ENCODE data around the gene PPM1H. TPM values are rescaled to one million over a fixed set of nuclear protein-coding genes. Genes with fewer than 3 reads are reported as not detected.
"Not testable (repeated sequence)": the region's sequence is repeated elsewhere in the genome, so short reads cannot be mapped to it uniquely, and the experiment has no call there.

The PPM1H gene
- total RNA-seq, 1 donor from 2014 or later: not detected

DNA sequence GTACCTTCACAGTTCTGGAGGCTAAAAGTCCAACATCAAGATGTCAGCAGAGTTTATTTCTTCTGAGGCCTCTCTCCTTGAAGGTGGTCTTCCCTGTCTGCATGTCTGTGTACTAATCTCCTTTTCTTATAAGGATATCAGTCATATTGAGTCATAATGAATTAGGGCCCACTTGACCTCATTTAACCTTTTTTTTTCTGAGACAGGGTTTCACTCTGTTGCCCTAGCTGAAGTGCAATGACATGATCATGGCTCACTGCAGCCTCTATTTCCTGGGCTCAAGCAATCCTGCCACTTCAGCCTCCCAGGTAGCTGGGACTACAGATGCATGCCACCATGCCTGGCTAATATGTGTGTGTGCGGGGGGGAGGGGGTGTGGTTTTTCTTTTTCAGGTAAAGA lies 41.7 kb downstream of the PPM1H start:
- Mint-ChIP-seq H3K4me1 (ENCODE audit: low read depth) (no peaks in the 10 kb centered on the region), H3K27me3 (ENCODE audit: insufficient read depth) (no peaks in the 10 kb centered on the region), H3K36me3 (ENCODE audit: low read depth) (no peaks in the 10 kb centered on the region), H3K9me3 (no peaks in the 10 kb centered on the region), H3K27ac (no peak overlapping the region), H3K4me3 (no peak overlapping the region)
- intact Hi-C loops (cut with micrococcal nuclease): no loop called here
- no peak for DNase-seq (ENCODE audit: low spot score)

- no peak overlapping the region for H3K27ac Mint-ChIP-seq
- no peaks in the 10 kb centered on the region for H3K4me1 Mint-ChIP-seq (ENCODE audit: low read depth)
- H3K36me3 Mint-ChIP-seq (ENCODE audit: low read depth): no peaks in the 10 kb centered on the region
- intact Hi-C loops (cut with micrococcal nuclease): no loop called here
- H3K27me3 Mint-ChIP-seq (ENCODE audit: insufficient read depth): no peaks in the 10 kb centered on the region
- no peaks in the 10 kb centered on the region for H3K9me3 Mint-ChIP-seq
- H3K4me3 Mint-ChIP-seq: no peak overlapping the region
- no peak for DNase-seq (ENCODE audit: low spot score)
Measured at GRCh38 chr12:62891805-62892549, 43.0 kb downstream of the PPM1H start.

GRCh38 chr12:62888454-62889110 lies 46.4 kb downstream of the PPM1H start:
- Mint-ChIP-seq H3K27me3 (ENCODE audit: insufficient read depth) (peaks cover 2% of the 10 kb centered on the region), H3K9me3 (no peaks in the 10 kb centered on the region), H3K36me3 (ENCODE audit: low read depth) (no peaks in the 10 kb centered on the region), H3K27ac (no peak overlapping the region), H3K4me3 (no peak overlapping the region), H3K4me1 (ENCODE audit: low read depth) (no peaks in the 10 kb centered on the region)
- intact Hi-C loops (cut with micrococcal nuclease): no loop called here
- no peak for DNase-seq (ENCODE audit: low spot score)

- peaks cover 2% of the 10 kb centered on the region for H3K27me3 Mint-ChIP-seq (ENCODE audit: insufficient read depth)
- H3K4me1 Mint-ChIP-seq (ENCODE audit: low read depth): no peaks in the 10 kb centered on the region
- no peak overlapping the region for H3K27ac Mint-ChIP-seq
- intact Hi-C loops (cut with micrococcal nuclease): no loop called here
- H3K9me3 Mint-ChIP-seq: no peaks in the 10 kb centered on the region
- no peaks in the 10 kb centered on the region for H3K36me3 Mint-ChIP-seq (ENCODE audit: low read depth)
- DNase-seq (ENCODE audit: low spot score): no peak
- no peak overlapping the region for H3K4me3 Mint-ChIP-seq
Measured at GRCh38 chr12:62886796-62887195, 48.2 kb downstream of the PPM1H start.

DNA sequence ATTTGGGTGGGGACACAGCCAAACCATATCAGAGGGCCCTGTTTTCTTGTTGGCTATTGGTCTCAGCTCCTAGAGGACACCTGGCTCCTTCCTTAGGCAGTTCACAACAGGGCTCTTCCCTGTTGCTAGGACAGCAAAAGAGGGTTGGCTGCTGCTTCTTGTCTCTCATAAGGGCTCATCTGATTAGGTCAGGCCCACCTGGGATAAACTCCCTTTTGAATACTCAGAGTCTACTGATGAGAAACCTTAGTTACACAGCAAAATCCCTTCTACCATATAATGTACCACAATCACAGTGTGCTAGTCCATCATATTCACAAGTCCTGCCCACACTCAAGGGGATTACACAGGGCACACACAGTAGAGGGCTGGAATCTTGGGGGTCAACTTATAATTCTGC lies 49.7 kb downstream of the PPM1H start:
- H3K4me3 Mint-ChIP-seq: no peak overlapping the region
- H3K36me3 Mint-ChIP-seq (ENCODE audit: low read depth): no peaks in the 10 kb centered on the region
- H3K27me3 Mint-ChIP-seq (ENCODE audit: insufficient read depth): peaks cover 2% of the 10 kb centered on the region
- no peak overlapping the region for H3K27ac Mint-ChIP-seq
- intact Hi-C loops (cut with micrococcal nuclease): no loop called here
- no peaks in the 10 kb centered on the region for H3K9me3 Mint-ChIP-seq
- H3K4me1 Mint-ChIP-seq (ENCODE audit: low read depth): no peaks in the 10 kb centered on the region
- no peak for DNase-seq (ENCODE audit: low spot score)

- H3K27ac Mint-ChIP-seq; H3K9me3 Mint-ChIP-seq; H3K36me3 Mint-ChIP-seq (ENCODE audit: low read depth); H3K4me3 Mint-ChIP-seq; H3K27me3 Mint-ChIP-seq (ENCODE audit: insufficient read depth); intact Hi-C loops (cut with micrococcal nuclease); H3K4me1 Mint-ChIP-seq (ENCODE audit: low read depth); DNase-seq (ENCODE audit: low spot score): not testable (repeated sequence)
Measured at GRCh38 chr12:62884832-62885231, 50.1 kb downstream of the PPM1H start.

DNA sequence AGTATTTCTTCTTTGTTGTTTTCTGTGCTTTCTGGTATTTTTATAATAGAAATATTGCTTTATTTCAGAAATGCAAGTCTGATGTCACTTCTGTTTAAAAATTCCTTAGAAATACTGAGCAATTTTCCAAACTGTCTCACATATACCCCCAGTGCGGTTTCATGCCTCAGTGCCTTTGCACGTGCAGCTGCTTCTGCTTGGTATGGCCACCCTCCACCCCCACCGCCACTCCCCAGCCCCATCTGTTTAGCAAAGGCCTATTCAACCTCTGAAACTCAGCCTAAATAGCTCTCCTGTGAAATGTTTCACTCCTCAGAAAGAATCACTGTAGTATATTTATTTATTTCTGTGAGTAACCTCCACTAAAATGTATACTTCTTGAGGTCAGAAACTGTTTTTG lies 52.3 kb downstream of the PPM1H start:
- H3K36me3 Mint-ChIP-seq (ENCODE audit: low read depth): no peaks in the 10 kb centered on the region
- no peak overlapping the region for H3K4me3 Mint-ChIP-seq
- H3K4me1 Mint-ChIP-seq (ENCODE audit: low read depth): no peaks in the 10 kb centered on the region
- H3K9me3 Mint-ChIP-seq: no peaks in the 10 kb centered on the region
- intact Hi-C loops (cut with micrococcal nuclease): no loop called here
- no peak for DNase-seq (ENCODE audit: low spot score)
- no peak overlapping the region for H3K27ac Mint-ChIP-seq
- peaks cover 2% of the 10 kb centered on the region for H3K27me3 Mint-ChIP-seq (ENCODE audit: insufficient read depth)

DNA sequence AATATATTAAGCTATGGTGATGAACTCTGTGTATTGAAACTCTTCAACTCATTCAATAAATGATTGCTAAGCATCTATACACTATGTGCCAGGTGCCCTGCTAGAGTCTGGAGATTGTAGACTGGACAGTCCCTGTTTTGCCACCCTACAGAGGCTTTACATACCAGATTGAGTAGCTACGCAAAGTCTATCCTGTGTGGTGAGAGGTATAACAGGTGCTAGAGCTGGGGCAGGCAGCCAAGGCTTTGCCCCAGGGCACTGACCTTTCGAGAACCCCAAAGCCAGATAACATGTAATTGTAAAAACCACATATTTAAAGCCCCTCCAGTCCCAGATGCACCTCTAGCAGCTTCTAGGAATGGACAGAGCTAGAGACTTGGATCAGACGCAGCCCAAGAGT lies 52.8 kb downstream of the PPM1H start:
- no peaks in the 10 kb centered on the region for H3K36me3 Mint-ChIP-seq (ENCODE audit: low read depth)
- no peaks in the 10 kb centered on the region for H3K4me1 Mint-ChIP-seq (ENCODE audit: low read depth)

DNA sequence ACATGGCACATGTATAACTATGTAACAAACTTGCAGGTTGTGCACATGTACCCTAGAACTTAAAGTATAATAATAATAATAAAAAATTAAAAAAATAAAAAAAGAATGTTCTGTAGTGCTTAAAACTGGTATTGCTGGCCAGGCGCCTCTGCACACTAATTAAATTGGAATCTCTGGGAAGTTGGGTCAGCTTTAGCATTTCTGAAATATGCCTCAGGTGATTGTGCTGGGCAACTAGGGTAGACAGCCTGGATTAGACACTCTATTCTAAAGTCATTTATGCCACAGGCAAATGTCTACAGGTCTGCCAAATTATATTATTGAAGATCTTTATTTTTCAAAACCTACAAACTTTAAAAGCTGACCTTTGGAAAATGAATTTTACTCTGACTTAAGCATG lies 55.3 kb downstream of the PPM1H start:
- H3K9me3 Mint-ChIP-seq: no peaks in the 10 kb centered on the region
- H3K27me3 Mint-ChIP-seq (ENCODE audit: insufficient read depth): no peaks in the 10 kb centered on the region
- H3K27ac Mint-ChIP-seq: no peak overlapping the region
- H3K36me3 Mint-ChIP-seq (ENCODE audit: low read depth): no peaks in the 10 kb centered on the region
- H3K4me3 Mint-ChIP-seq: no peak overlapping the region
- no peak for DNase-seq (ENCODE audit: low spot score)
- H3K4me1 Mint-ChIP-seq (ENCODE audit: low read depth): no peaks in the 10 kb centered on the region
- intact Hi-C loops (cut with micrococcal nuclease): no loop called here

More for the DNA sequence above, 52.8 kb downstream of the PPM1H start:
- Mint-ChIP-seq H3K4me3 (no peak overlapping the region), H3K27me3 (ENCODE audit: insufficient read depth) (peaks cover 2% of the 10 kb centered on the region), H3K9me3 (no peaks in the 10 kb centered on the region), H3K27ac (no peak overlapping the region)
- DNase-seq (ENCODE audit: low spot score): no peak
- intact Hi-C loops (cut with micrococcal nuclease): no loop called here

GRCh38 chr12:62879228-62879627 lies 55.7 kb downstream of the PPM1H start:
- H3K9me3 Mint-ChIP-seq; DNase-seq (ENCODE audit: low spot score); H3K4me3 Mint-ChIP-seq; H3K27ac Mint-ChIP-seq; H3K4me1 Mint-ChIP-seq (ENCODE audit: low read depth); H3K27me3 Mint-ChIP-seq (ENCODE audit: insufficient read depth); intact Hi-C loops (cut with micrococcal nuclease); H3K36me3 Mint-ChIP-seq (ENCODE audit: low read depth): not testable (repeated sequence)

DNA sequence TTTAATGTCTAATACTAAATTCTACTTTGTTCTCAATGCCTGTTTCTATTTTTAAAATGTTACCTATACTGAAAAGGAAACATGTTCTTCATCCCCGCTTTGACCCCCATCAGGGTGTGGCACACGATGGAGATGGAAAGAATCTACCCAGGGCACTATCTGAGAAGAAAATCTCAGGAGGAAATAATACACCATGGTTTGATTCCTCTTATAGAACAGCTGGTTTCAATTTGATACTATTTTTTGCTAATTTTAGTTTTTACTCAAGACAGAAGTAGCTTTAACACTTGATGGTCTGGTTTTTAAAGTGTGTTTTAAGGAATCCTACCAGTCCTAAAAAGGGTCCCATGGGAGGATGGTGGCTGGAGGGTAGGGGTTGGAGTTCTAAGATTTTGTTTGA lies 56.7 kb downstream of the PPM1H start:
- H3K4me1 Mint-ChIP-seq (ENCODE audit: low read depth): no peaks in the 10 kb centered on the region
- H3K27ac Mint-ChIP-seq: no peak overlapping the region
- no peak overlapping the region for H3K4me3 Mint-ChIP-seq
- H3K36me3 Mint-ChIP-seq (ENCODE audit: low read depth): no peaks in the 10 kb centered on the region
- intact Hi-C loops (cut with micrococcal nuclease): no loop called here
- no peaks in the 10 kb centered on the region for H3K27me3 Mint-ChIP-seq (ENCODE audit: insufficient read depth)
- no peaks in the 10 kb centered on the region for H3K9me3 Mint-ChIP-seq
- no peak for DNase-seq (ENCODE audit: low spot score)

DNA sequence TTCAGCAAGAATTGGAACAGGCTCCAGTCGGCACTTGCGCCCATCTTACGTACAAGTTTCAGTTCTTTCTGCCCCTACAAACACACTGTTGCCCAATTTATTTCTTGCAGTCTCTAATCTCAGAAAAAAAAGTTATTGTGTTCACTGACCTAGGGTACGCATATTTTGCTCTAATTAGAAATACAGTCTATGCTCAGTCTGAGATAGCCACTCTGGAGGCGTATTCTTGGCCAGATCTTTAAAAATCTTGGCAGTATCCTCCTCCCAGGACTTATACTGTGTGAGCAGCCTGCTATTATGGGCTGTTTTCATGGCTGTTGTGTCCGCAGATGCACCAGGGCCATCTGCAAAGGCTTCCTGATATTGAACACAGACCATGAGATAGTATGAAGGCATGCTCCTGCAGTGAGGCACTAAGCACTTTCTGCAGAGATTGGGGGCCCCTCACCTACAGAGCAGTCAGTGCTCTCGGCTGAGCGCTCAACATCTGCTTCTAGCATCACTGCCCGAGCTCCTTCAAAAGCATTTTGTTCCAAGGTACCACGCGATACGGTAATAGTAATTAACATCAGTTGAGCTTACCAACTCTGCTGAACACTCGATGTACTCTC lies 57.9 kb downstream of the PPM1H start:
- no peak overlapping the region for H3K4me3 Mint-ChIP-seq
- no peak for DNase-seq (ENCODE audit: low spot score)
- H3K4me1 Mint-ChIP-seq (ENCODE audit: low read depth): no peaks in the 10 kb centered on the region
- H3K27me3 Mint-ChIP-seq (ENCODE audit: insufficient read depth): no peaks in the 10 kb centered on the region
- intact Hi-C loops (cut with micrococcal nuclease): no loop called here
- no peaks in the 10 kb centered on the region for H3K36me3 Mint-ChIP-seq (ENCODE audit: low read depth)
- no peak overlapping the region for H3K27ac Mint-ChIP-seq
- no peaks in the 10 kb centered on the region for H3K9me3 Mint-ChIP-seq

DNA sequence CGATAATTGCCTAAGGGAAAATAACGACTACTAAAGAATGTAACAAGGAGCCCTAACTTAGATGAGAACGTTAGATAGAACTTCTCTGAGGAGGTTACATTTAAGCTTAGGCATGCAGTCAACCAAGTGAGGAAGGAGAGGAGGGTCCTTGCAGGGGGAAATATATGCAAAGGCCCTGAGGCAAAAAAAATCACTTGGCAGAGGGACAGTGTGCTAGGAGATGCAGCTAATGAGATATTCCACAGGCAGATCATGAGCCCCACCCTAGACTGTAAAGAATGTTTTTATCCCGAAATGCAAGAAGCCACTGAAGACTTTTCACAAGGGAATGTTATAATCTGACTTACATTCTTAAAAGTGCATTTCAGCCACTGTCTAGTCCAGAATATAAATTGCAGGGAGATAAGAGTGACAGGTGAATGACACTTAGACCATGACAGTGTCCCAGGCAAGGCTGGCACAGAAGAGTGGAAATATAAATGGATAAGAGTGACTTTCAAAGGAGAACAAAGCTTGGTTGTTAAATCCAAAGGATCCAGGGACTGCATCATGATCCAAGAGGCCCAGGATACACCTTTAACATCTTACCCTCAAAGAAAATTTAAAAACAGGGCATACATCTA lies 61.0 kb downstream of the PPM1H start:
- no peaks in the 10 kb centered on the region for H3K9me3 Mint-ChIP-seq
- no peak overlapping the region for H3K4me3 Mint-ChIP-seq
- no peaks in the 10 kb centered on the region for H3K36me3 Mint-ChIP-seq (ENCODE audit: low read depth)
- intact Hi-C loops (cut with micrococcal nuclease): no loop called here
- H3K27me3 Mint-ChIP-seq (ENCODE audit: insufficient read depth): no peaks in the 10 kb centered on the region
- H3K27ac Mint-ChIP-seq: no peak overlapping the region
- H3K4me1 Mint-ChIP-seq (ENCODE audit: low read depth): no peaks in the 10 kb centered on the region
- DNase-seq (ENCODE audit: low spot score): no peak
